ENCODE measurements around the gene GALNT15. TPM values are rescaled to one million over a fixed set of nuclear protein-coding genes. Genes with fewer than 3 reads are reported as not detected.

GALNT15 gene
- polyA plus RNA-seq, result 0.78 TPM
- long read RNA-seq, donor 1, result 0 reads
- long read RNA-seq, donor 2, result 0 reads
- long read RNA-seq, donor 3, result 0 reads
- long read RNA-seq, donor 4, result 0 reads
- long read RNA-seq, donor 5, result 0 reads
- long read RNA-seq, donor 6, result 0 reads
- long read RNA-seq, donor 7, result 0 reads
- long read RNA-seq, donor 8, full-length matches to known transcripts, result 1 of 1 reads
- long read RNA-seq, donor 8, partial matches to known transcripts, result 0 of 1 reads
- long read RNA-seq, donor 8, other reads (novel, unspliced or antisense), result 0 of 1 reads
- long read RNA-seq, donor 9, result 0 reads
- long read RNA-seq, donor 10, full-length matches to known transcripts, result 1 of 1 reads
- long read RNA-seq, donor 10, partial matches to known transcripts, result 0 of 1 reads
- long read RNA-seq, donor 10, other reads (novel, unspliced or antisense), result 0 of 1 reads
- long read RNA-seq, donor 11, result 0 reads

DNA sequence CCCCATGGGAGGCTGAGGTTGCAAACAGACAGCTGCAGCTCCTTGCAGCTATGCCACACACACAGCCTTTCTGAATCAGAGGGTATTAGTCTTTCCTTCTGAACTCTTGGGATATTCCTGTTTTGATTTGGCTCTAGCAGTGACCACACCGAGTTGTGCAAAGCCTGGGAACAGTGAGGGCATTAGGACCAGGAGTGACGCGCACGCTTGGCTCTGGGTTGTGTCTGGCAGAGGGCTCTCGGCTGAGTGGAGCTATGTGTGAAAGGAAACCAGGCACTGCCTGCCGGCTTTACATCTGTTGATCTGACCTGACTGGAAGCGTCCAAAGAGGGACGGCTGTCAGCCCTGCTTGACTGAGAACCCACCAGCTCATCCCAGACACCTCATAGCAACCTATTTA, at the start of gene GALNT15:
TSS of gene GALNT15 (plus strand) at position 292 of the 400 bp plus-strand sequence. CDS start 472 bp downstream, outside the sequence.
- DNase-seq, result peak; percentile 15 to 36
- Histone ChIP-seq H3K4me3 (ENCODE audit: low read length) (no peak within 1 kb of the TSS), H3K36me3 (ENCODE audit: control insufficient read depth, insufficient read depth, low read length) (no peaks in the 10 kb centered on the region), H3K4me1 (ENCODE audit: control insufficient read depth, insufficient read depth, low read length) (no peaks in the 10 kb centered on the region), H3K27me3 (ENCODE audit: control insufficient read depth, insufficient read depth, low read length) (peaks cover 11% of the 10 kb centered on the region), H3K27ac (ENCODE audit: low read length) (no peak within 1 kb of the TSS), H3K9me3 (ENCODE audit: control insufficient read depth, low read depth, low read length) (no peaks in the 10 kb centered on the region)
- WGBS (ENCODE audit: insufficient coverage, low lambda C conversion rate), result no CpG with 5 or more reads among the region's 8 CpGs

- Histone ChIP-seq H3K36me3 (ENCODE audit: control insufficient read depth, insufficient read depth, low read length) (no peaks in the 10 kb centered on the region), H3K27ac (ENCODE audit: low read length) (no peak overlapping the region), H3K9me3 (ENCODE audit: control insufficient read depth, low read depth, low read length) (no peaks in the 10 kb centered on the region), H3K4me3 (ENCODE audit: low read length) (no peak overlapping the region), H3K27me3 (ENCODE audit: control insufficient read depth, insufficient read depth, low read length) (no peaks in the 10 kb centered on the region), H3K4me1 (ENCODE audit: control insufficient read depth, insufficient read depth, low read length) (no peaks in the 10 kb centered on the region)
- DNase-seq, result no peak
- WGBS (ENCODE audit: insufficient coverage, low lambda C conversion rate), result 80% methylated on average over 1 of the region's 8 CpGs
Observed at GRCh38 chr3:16126634-16127033, 47.8 kb upstream of the GALNT15 start.

- Histone ChIP-seq H3K36me3 (ENCODE audit: control insufficient read depth, insufficient read depth, low read length) (no peaks in the 10 kb centered on the region), H3K4me1 (ENCODE audit: control insufficient read depth, insufficient read depth, low read length) (no peaks in the 10 kb centered on the region), H3K27ac (ENCODE audit: low read length) (no peak overlapping the region), H3K4me3 (ENCODE audit: low read length) (no peak overlapping the region), H3K27me3 (ENCODE audit: control insufficient read depth, insufficient read depth, low read length) (no peaks in the 10 kb centered on the region), H3K9me3 (ENCODE audit: control insufficient read depth, low read depth, low read length) (no peaks in the 10 kb centered on the region)
- no peak for DNase-seq
- no CpG with 5 or more reads among the region's 8 CpGs for WGBS (ENCODE audit: insufficient coverage, low lambda C conversion rate)
Observed at GRCh38 chr3:16127249-16127648, 47.2 kb upstream of the GALNT15 start.

DNA sequence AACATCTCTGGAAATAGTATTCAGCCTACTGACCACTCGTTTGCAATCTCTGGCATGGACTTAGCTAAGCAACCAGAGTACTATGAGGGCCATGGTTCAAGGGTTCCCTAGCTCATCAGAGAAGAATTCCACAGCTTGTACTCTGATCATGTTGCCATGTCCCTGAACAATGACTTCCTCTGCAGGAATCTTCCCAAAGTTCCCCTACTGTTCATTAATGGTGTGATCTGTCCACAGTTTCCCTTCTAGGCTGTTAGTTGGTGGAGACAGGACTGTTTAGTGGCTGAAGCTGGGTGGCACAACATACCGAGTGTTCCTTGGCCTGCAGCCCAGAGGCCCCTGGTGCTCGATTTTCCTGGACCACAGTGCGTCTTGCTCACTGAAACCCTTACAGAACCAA, 44.4 kb upstream of the GALNT15 start:
- no peak overlapping the region for H3K27ac ChIP-seq (ENCODE audit: low read length)
- no peaks in the 10 kb centered on the region for H3K9me3 ChIP-seq (ENCODE audit: control insufficient read depth, low read depth, low read length)
- H3K36me3 ChIP-seq (ENCODE audit: control insufficient read depth, insufficient read depth, low read length), result no peaks in the 10 kb centered on the region
- H3K4me3 ChIP-seq (ENCODE audit: low read length), result no peak overlapping the region
- H3K27me3 ChIP-seq (ENCODE audit: control insufficient read depth, insufficient read depth, low read length), result no peaks in the 10 kb centered on the region
- no peaks in the 10 kb centered on the region for H3K4me1 ChIP-seq (ENCODE audit: control insufficient read depth, insufficient read depth, low read length)
- no CpG with 5 or more reads among the region's 4 CpGs for WGBS (ENCODE audit: insufficient coverage, low lambda C conversion rate)
- no peak for DNase-seq

DNA sequence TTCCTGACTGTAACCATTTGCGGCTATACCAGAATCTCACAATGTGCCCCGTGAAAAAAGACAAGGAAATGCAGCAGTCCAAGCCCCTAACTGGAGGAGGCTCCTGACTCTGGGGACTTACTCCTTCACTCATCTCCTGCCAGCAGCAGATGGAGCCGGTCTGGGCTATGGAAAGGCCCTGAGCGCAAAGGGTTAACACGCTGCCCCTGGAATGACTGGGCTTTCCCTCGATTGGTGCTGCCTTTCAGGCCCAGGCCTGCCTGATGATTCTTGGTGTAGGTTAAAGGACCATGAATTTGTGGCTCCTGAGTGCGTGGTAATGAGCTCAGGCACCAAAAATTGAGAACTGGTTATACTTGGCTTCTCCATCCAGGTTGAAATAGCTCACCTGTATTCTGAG, 42.3 kb upstream of the GALNT15 start:
- Histone ChIP-seq H3K36me3 (ENCODE audit: control insufficient read depth, insufficient read depth, low read length) (no peaks in the 10 kb centered on the region), H3K27ac (ENCODE audit: low read length) (no peak overlapping the region), H3K4me3 (ENCODE audit: low read length) (no peak overlapping the region), H3K4me1 (ENCODE audit: control insufficient read depth, insufficient read depth, low read length) (no peaks in the 10 kb centered on the region), H3K9me3 (ENCODE audit: control insufficient read depth, low read depth, low read length) (peaks cover 2% of the 10 kb centered on the region), H3K27me3 (ENCODE audit: control insufficient read depth, insufficient read depth, low read length) (no peaks in the 10 kb centered on the region)
- WGBS (ENCODE audit: insufficient coverage, low lambda C conversion rate), result no CpG with 5 or more reads among the region's 7 CpGs
- no peak for DNase-seq

DNA sequence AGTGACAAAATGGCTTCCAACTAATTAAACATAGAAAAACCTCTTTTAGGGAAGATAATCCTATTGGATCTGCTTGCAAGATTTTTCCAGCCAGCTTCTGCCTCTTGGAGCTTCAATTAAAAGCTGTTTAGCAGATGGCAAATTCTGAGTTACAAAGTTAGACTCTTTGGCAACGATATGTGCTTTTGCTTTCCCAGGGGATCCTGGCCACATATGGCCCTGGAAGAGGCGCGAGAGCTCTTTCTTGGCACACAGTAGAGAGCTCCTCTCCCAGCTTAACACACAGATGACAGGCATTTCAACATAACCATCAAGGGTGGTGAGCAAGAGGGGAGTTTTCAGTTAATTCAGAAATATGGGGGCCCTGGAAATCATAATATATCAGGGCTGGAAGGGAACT, 41.6 kb upstream of the GALNT15 start:
- H3K27me3 ChIP-seq (ENCODE audit: control insufficient read depth, insufficient read depth, low read length), result no peaks in the 10 kb centered on the region
- H3K9me3 ChIP-seq (ENCODE audit: control insufficient read depth, low read depth, low read length), result peaks cover 3% of the 10 kb centered on the region
- no peak overlapping the region for H3K27ac ChIP-seq (ENCODE audit: low read length)
- no peak for DNase-seq
- H3K36me3 ChIP-seq (ENCODE audit: control insufficient read depth, insufficient read depth, low read length), result no peaks in the 10 kb centered on the region
- no peak overlapping the region for H3K4me3 ChIP-seq (ENCODE audit: low read length)
- no peaks in the 10 kb centered on the region for H3K4me1 ChIP-seq (ENCODE audit: control insufficient read depth, insufficient read depth, low read length)
- no CpG with 5 or more reads among the region's 3 CpGs for WGBS (ENCODE audit: insufficient coverage, low lambda C conversion rate)

DNA sequence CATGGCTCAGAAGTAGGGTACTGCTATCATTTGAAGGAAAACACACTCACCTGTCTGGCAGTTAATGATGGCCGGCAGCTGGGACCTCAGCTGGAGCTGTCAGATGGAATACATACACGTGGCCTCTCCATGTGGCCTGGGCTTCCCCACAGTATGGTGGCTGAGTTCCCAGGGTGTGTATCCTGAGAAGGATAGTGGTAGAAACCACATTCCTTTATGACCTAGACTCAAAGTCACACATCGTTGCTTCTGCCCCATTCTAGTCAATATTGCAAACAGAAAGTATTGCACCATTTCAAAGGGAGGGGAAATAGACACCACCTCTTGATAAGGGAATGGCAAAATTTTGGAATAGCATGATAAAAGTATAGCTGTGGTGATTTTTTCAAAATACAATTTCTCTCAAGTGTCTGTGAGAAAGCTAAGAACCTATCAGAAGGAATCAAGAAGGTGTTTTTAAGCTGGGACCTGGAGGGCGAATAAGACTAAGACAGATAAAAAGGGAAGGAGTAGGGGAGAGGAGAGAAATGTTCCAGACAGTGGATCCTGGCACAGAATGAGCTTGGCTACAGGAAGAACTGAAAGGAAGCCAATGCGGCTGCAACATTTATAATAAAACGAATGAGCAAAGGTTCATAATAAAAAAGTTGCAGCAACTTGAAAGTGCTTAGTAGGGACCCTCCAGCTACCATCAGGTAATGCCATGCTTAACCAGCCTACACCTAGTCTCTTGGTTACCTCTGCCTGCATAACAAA, 40.1 kb upstream of the GALNT15 start:
- H3K4me1 ChIP-seq (ENCODE audit: control insufficient read depth, insufficient read depth, low read length), result no peaks in the 10 kb centered on the region
- no peak overlapping the region for H3K27ac ChIP-seq (ENCODE audit: low read length)
- no peak overlapping the region for H3K4me3 ChIP-seq (ENCODE audit: low read length)
- no peaks in the 10 kb centered on the region for H3K27me3 ChIP-seq (ENCODE audit: control insufficient read depth, insufficient read depth, low read length)
- H3K36me3 ChIP-seq (ENCODE audit: control insufficient read depth, insufficient read depth, low read length), result no peaks in the 10 kb centered on the region
- H3K9me3 ChIP-seq (ENCODE audit: control insufficient read depth, low read depth, low read length), result peaks cover 3% of the 10 kb centered on the region
- no peak for DNase-seq
- whole genome bisulfite sequencing (ENCODE audit: insufficient coverage, low lambda C conversion rate), result 83% methylated on average over 1 of the region's 6 CpGs

DNA sequence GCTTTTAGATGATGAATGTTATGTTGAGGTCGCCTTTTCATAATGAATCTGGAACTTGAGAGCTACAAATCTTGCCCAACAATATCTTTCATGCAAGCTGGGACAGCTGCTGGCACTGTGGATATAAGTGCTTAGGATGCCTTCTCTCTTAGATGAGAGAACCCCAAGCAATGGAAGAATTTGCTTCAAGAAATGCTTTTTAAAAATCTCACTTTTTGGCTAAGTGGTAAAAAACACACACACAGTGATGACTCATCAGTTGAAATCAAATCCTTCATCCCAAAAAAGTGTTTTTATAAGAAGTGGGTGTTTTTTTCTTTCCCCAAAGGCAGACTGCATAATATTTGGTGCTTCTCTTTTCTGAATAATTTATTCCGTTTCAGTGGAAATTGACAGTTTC, 38.4 kb upstream of the GALNT15 start:
- no peak for DNase-seq
- no peaks in the 10 kb centered on the region for H3K27me3 ChIP-seq (ENCODE audit: control insufficient read depth, insufficient read depth, low read length)
- no peak overlapping the region for H3K4me3 ChIP-seq (ENCODE audit: low read length)
- H3K9me3 ChIP-seq (ENCODE audit: control insufficient read depth, low read depth, low read length), result peaks cover 3% of the 10 kb centered on the region
- no peaks in the 10 kb centered on the region for H3K4me1 ChIP-seq (ENCODE audit: control insufficient read depth, insufficient read depth, low read length)
- H3K27ac ChIP-seq (ENCODE audit: low read length), result no peak overlapping the region
- H3K36me3 ChIP-seq (ENCODE audit: control insufficient read depth, insufficient read depth, low read length), result no peaks in the 10 kb centered on the region
- 80% methylated on average over 1 of the region's 2 CpGs for WGBS (ENCODE audit: insufficient coverage, low lambda C conversion rate)

DNA sequence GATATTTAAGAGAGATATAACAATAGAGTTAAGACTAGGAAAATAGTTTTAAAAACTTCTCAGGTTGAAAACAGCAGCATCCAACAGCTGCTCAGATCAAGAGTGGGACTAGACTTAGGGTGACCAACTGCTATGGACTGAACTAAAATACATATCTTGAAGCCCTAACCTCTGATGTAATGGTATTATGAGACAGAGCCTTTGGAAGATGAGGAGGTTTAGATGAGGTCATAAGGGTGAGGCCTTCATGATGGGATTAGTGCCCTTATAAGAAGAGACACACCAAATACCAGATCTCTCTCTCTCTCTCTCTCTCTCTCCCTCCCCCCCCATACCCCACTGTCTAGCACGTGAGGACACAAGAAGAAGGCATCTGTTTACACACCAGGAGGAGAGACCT, 37.4 kb upstream of the GALNT15 start:
- WGBS (ENCODE audit: insufficient coverage, low lambda C conversion rate), result no CpG with 5 or more reads among the region's 1 CpG
- Histone ChIP-seq H3K27ac (ENCODE audit: low read length) (no peak overlapping the region), H3K9me3 (ENCODE audit: control insufficient read depth, low read depth, low read length) (peaks cover 3% of the 10 kb centered on the region), H3K27me3 (ENCODE audit: control insufficient read depth, insufficient read depth, low read length) (no peaks in the 10 kb centered on the region), H3K4me3 (ENCODE audit: low read length) (no peak overlapping the region), H3K36me3 (ENCODE audit: control insufficient read depth, insufficient read depth, low read length) (no peaks in the 10 kb centered on the region), H3K4me1 (ENCODE audit: control insufficient read depth, insufficient read depth, low read length) (no peaks in the 10 kb centered on the region)
- DNase-seq, result no peak

- 100% methylated on average over 1 of the region's 6 CpGs for WGBS (ENCODE audit: insufficient coverage, low lambda C conversion rate)
Observed at GRCh38 chr3:16137977-16138376, 36.5 kb upstream of the GALNT15 start.

More at GRCh38 chr3:16137977-16138376, 36.5 kb upstream of the GALNT15 start:
- Histone ChIP-seq H3K27me3 (ENCODE audit: control insufficient read depth, insufficient read depth, low read length) (no peaks in the 10 kb centered on the region), H3K27ac (ENCODE audit: low read length) (no peak overlapping the region), H3K4me3 (ENCODE audit: low read length) (no peak overlapping the region), H3K36me3 (ENCODE audit: control insufficient read depth, insufficient read depth, low read length) (no peaks in the 10 kb centered on the region), H3K4me1 (ENCODE audit: control insufficient read depth, insufficient read depth, low read length) (no peaks in the 10 kb centered on the region), H3K9me3 (ENCODE audit: control insufficient read depth, low read depth, low read length) (peaks cover 3% of the 10 kb centered on the region)
- DNase-seq, result no peak

All from large intestine (tissue), 12 donors.